CD4-positive, alpha-beta T cell (primary cell): ENCODE measurements around the gene TNXB. TPM values are rescaled to one million over a fixed set of nuclear protein-coding genes. Genes with fewer than 3 reads are reported as not detected.
A peak's percentile ranks its signal among the peaks of the same experiment; 100 is the strongest.

Experiments
- ATAC-seq: fragments of 200-7000 bp; cut with Tn5 transposase; one replicate; pipeline ENCODE4 v1.10.0; 2022; ENCODE audit warnings: mild to moderate bottlenecking; ENCODE audit not compliant: poor library complexity
- CTCF ChIA-PET: fragments of 350-600 bp; sonication (Branson Sonifier 250); formaldehyde crosslinking; loops from one replicate; lab custom pipeline; 2021; ENCODE audit warnings: antibody characterized with exemption, inconsistent platforms; lab: Charles Lee
- POLR2A ChIA-PET: fragments of 350-600 bp; sonication (Branson Sonifier 250); formaldehyde crosslinking; loops from one replicate; lab custom pipeline; 2021; ENCODE audit warnings: antibody characterized with exemption, inconsistent platforms; lab: Charles Lee
- DNase-seq, 14 experiments: peaks; one replicate each; pipeline ENCODE4 v3.0.0-alpha.2; 2013 to 2020; ENCODE audit warnings: mixed read lengths in 2 of 14
- H3K27ac ChIP-seq, 2 donors: one replicate each; pipeline versions ENCODE4 v1.5.1 to v1.7.0; 2013; ENCODE audit warnings: low read length in 2 of 2, low read depth in 1 of 2, mild to moderate bottlenecking in 1 of 2
- H3K27me3 ChIP-seq, 2 experiments: 1 replicate in 1 of 2; 2 replicates in 1 of 2; pipeline versions ENCODE4 v1.6.1 to v1.7.0; 2013; ENCODE audit warnings: low read length in 2 of 2, control low read depth in 1 of 2, mild to moderate bottlenecking in 1 of 2, moderate library complexity in 1 of 2; ENCODE audit not compliant: insufficient read depth in 2 of 2, control insufficient read depth in 1 of 2
- H3K36me3 ChIP-seq: one replicate; pipeline ENCODE4 v1.6.1; 2013; ENCODE audit warnings: low read length, control low read depth; ENCODE audit not compliant: insufficient read depth
- H3K4me1 ChIP-seq: one replicate; pipeline ENCODE4 v1.6.1; 2013; ENCODE audit warnings: low read length, control low read depth; ENCODE audit not compliant: insufficient read depth
- H3K4me3 ChIP-seq: one replicate; pipeline ENCODE4 v1.5.1; 2013; ENCODE audit warnings: mild to moderate bottlenecking, low read length, moderate library complexity
- H3K9me3 ChIP-seq, 2 experiments: 1 replicate in 1 of 2; 2 replicates in 1 of 2; pipeline versions ENCODE4 v1.6.1 to v1.7.0; 2013; ENCODE audit warnings: low read length in 2 of 2, mild to moderate bottlenecking in 2 of 2, control low read depth in 1 of 2, moderate library complexity in 1 of 2; ENCODE audit not compliant: control insufficient read depth in 1 of 2, insufficient read depth in 1 of 2
- H3K27ac Mint-ChIP-seq: one replicate; pipeline ENCODE4 v1.8.0; 2020; ENCODE audit warnings: mixed read lengths
- H3K27me3 Mint-ChIP-seq: one replicate; pipeline ENCODE4 v1.8.0; 2021; ENCODE audit warnings: mixed read lengths
- H3K36me3 Mint-ChIP-seq: one replicate; pipeline ENCODE4 v1.8.0; 2021; ENCODE audit warnings: low read depth, mixed read lengths
- H3K4me1 Mint-ChIP-seq: one replicate; pipeline ENCODE4 v1.8.0; 2021; ENCODE audit warnings: low read depth, mixed read lengths
- H3K4me3 Mint-ChIP-seq: one replicate; pipeline ENCODE4 v1.8.0; 2020; ENCODE audit warnings: mild to moderate bottlenecking, mixed read lengths
- H3K9me3 Mint-ChIP-seq: one replicate; pipeline ENCODE4 v1.8.0; 2020; ENCODE audit warnings: mixed read lengths
- CTCF ChIP-seq: fragments of 200-600 bp; IDR thresholded peaks from one replicate; pipeline ENCODE4 v1.8.0; 2022; ENCODE audit warnings: antibody characterized with exemption, mild to moderate bottlenecking
- intact Hi-C, 2 experiments: fragments of 100-400 bp; cut with DNase I in 1 of 2; cut with micrococcal nuclease in 1 of 2; formaldehyde crosslinking; loops; one replicate each; pipeline versions ENCODE4 v1.15.1 to v1.9.0; 2023 to 2025; cut with DNase I, micrococcal nuclease
- polyA plus RNA-seq, 2 donors: library from polyadenylated mRNA; unstranded; fragments of 120-200 nt; gene quantifications; one replicate each; pipeline ENCODE4 v1.2.1, GENCODE V29; 2013
- total RNA-seq, 174 experiments: library from RNA in 2 of 174; stranded (reverse) in 2 of 174; gene quantifications; one replicate each; pipeline ENCODE4 v1.2.3 and lab custom pipeline; 2021 to 2026

The TNXB gene
- 1 to 10 TPM; 8.3 to 9.0 TPM for total RNA-seq
- polyA plus RNA-seq (2013, experiment 1 of 2) = 1.5 TPM
- 6.2 TPM for polyA plus RNA-seq (2013, experiment 2 of 2)
- 0.32 to 15.0 (median 4.4) reads per million in 172 experiments for total RNA-seq (lab: John Stamatoyannopoulos, UW)

GRCh38 chr6:32109114-32109764 is at the start of gene TNXB:
Gene TNXB, minus strand, starts transcription at chr6:32109338. Its CDS starts 11,140 bp downstream, at chr6:32098198.
- H3K4me1 Mint-ChIP-seq = peaks cover 24% of the 10 kb centered on the region
- Histone ChIP-seq H3K36me3 (no peaks in the 10 kb centered on the region), H3K27ac (no peak within 1 kb of the TSS), H3K9me3 (no peaks in the 10 kb centered on the region), H3K27me3 (peaks cover 5% of the 10 kb centered on the region in 2 experiments), H3K4me1 (peaks cover 21% of the 10 kb centered on the region), H3K4me3 (no peak within 1 kb of the TSS)
- peak within 1 kb of the TSS; percentile 58 for H3K27ac Mint-ChIP-seq
- ChIA-PET POLR2A (no interaction called here), CTCF (no interaction called here)
- H3K27me3 Mint-ChIP-seq = peaks cover 17% of the 10 kb centered on the region
- H3K4me3 Mint-ChIP-seq = no peak within 1 kb of the TSS
- H3K9me3 Mint-ChIP-seq = no peaks in the 10 kb centered on the region
- peak; percentile 43 for ATAC-seq
- peak in 1 of 14 experiments; percentile 27 for DNase-seq
- TF ChIP-seq CTCF = no peak
- H3K36me3 Mint-ChIP-seq = peaks cover 20% of the 10 kb centered on the region
- intact Hi-C loops = no loop called here

- Histone ChIP-seq H3K36me3 (peaks cover 13% of the 10 kb centered on the region), H3K4me3 (no peak overlapping the region), H3K4me1 (peaks cover 28% of the 10 kb centered on the region), H3K9me3 (no peaks in the 10 kb centered on the region), H3K27ac (no peak overlapping the region), H3K27me3 (no peaks in the 10 kb centered on the region)
- Mint-ChIP-seq H3K27ac (no peak overlapping the region), H3K4me1 (peaks cover 29% of the 10 kb centered on the region), H3K27me3 (no peaks in the 10 kb centered on the region), H3K9me3 (no peaks in the 10 kb centered on the region), H3K4me3 (no peak overlapping the region), H3K36me3 (peaks cover 30% of the 10 kb centered on the region)
- DNase-seq = no peak
- TF ChIP-seq CTCF = no peak
- intact Hi-C loops = loop anchor here in 1 of 2 experiments (10.0 kb wide), 1 partner anchor 113 kb away; no protein-coding TSS in a partner anchor
- CTCF ChIA-PET = interaction anchor here (1.5 kb wide), 1 partner anchor 39 kb away, joined by 6 read pairs; no protein-coding TSS in a partner anchor
- POLR2A ChIA-PET = interaction anchor here (1.0 kb wide), 1 partner anchor 37 kb away, joined by 4 read pairs; no protein-coding TSS in a partner anchor
- ATAC-seq = no peak
These were observed 48.9 kb upstream of the TNXB start for GRCh38 chr6:32158052-32158451.

- Mint-ChIP-seq H3K4me3 (no peak overlapping the region), H3K36me3 (peaks cover 30% of the 10 kb centered on the region), H3K27ac (no peak overlapping the region), H3K27me3 (peaks cover 3% of the 10 kb centered on the region), H3K4me1 (peaks cover 41% of the 10 kb centered on the region), H3K9me3 (no peaks in the 10 kb centered on the region)
- H3K27ac ChIP-seq = no peak overlapping the region
- H3K9me3 ChIP-seq = no peaks in the 10 kb centered on the region
- intact Hi-C loops = loop anchor here in 1 of 2 experiments (1.0 to 10.0 kb wide), 2 partner anchors 15 to 112 kb away; no protein-coding TSS in a partner anchor
- no peak for DNase-seq
- no peak for ATAC-seq
- H3K4me3 ChIP-seq = no peak overlapping the region
- no peaks in the 10 kb centered on the region for H3K27me3 ChIP-seq
- CTCF ChIA-PET = no interaction called here
- H3K4me1 ChIP-seq = peaks cover 39% of the 10 kb centered on the region
- POLR2A ChIA-PET = no interaction called here
- TF ChIP-seq CTCF = no peak
- peaks cover 13% of the 10 kb centered on the region for H3K36me3 ChIP-seq
These were observed 47.8 kb upstream of the TNXB start for GRCh38 chr6:32156891-32157290.
